Glomerular endothelial cell (primary cell): ENCODE data around the gene LCAT. TPM values are rescaled to one million over a fixed set of nuclear protein-coding genes. Genes with fewer than 3 reads are reported as not detected.
"Not testable (repeated sequence)": the region's sequence is repeated elsewhere in the genome, so short reads cannot be mapped to it uniquely, and the experiment has no call there.

ENCODE experiments used
- DNase-seq: peaks from one replicate; pipeline ENCODE4 v3.0.0-alpha.2; 2011; ENCODE audit warnings: low read depth, low spot score; ENCODE audit errors: extremely low read depth
- total RNA-seq: library from RNA; depleted of rRNA; stranded (reverse); fragments of >200 nt; gene quantifications from 2 replicates; pipeline ENCODE4 v1.2.3, GENCODE V29; 2015

Gene LCAT
- total RNA-seq, 1 donor from 2014 or later = 20.0 TPM

DNA sequence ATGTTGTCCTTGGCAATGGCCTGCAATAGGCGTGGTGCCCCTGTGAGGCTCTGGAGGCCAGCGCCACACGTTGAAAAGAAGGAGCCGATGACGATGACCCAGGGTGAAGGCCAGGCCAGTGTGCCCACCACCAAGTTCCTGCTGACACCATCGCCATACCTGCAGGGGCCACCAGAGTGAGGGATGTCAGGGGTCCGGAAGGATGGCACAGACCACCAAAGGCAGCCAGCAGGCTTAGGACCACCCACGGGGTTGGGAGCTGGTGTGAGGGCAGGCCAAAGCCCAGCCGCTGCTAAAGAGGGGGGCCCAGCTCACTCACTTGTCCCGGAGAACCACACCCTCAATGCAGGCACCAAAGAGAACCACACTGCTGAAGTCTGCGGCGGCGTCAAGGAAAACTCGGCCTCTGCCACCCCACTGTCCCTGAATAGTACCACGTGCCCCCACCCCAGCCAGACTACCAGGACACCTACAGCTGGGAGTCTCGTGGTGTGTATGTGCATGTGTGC is 6.5 kb upstream of the LCAT start:
- no peak for DNase-seq

DNA sequence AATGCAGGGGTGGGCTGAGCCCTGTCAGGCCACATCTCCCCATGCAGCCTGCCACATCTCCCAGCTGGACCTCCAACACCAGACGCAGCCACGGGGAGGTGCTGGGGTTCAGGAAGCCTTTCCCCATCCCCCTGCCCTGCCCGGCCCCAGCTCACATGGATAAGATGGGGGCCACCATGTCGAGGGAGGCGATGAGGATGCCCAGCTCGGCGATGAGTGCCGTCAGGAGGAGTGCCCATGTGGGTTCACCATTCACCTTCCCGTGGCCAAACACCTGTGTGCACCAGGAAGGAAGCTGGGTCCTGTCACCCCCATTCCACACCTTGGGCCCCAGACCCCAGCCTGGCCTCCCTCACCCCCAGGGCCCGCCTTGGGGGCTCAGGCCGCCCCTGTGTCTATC is 5.7 kb upstream of the LCAT start:
- no peak for DNase-seq

- no peak for DNase-seq
These were observed 4.1 kb upstream of the LCAT start for GRCh38 chr16:67948015-67948414.

GRCh38 chr16:67946966-67947558 is 3.1 kb upstream of the LCAT start:
- DNase-seq = no peak

GRCh38 chr16:67946128-67946569 is 2.2 kb upstream of the LCAT start:
- DNase-seq = no peak

DNA sequence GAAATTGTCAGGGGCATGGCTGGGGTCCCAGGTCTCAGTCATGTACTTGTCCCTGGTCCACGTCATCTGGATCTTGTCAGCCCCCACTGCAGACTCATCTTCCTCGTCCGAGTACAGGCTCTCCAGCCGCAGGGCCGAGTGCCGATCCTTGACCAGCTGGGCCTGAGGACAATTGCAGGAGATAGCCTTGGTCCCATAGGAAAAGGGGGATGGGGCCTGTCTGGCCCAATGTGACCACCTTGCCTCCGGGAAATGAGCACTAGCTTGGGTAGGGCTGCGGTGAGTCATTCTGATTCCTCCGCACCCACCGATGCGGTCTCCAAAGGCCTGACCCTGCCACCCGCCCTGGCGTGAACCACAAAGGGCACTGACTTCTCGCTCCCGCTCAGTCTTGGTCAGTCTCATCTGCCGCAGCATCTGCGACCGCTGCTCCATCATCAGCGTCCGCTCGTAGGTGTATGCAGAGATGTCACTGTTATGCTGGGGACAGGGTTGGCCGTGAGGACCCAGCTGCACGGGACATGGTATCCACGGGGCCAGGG is 1.5 kb upstream of the LCAT start:
- DNase-seq = no peak

- DNase-seq = no peak
These were observed 921 bp upstream of the LCAT start for GRCh38 chr16:67944690-67945391.

DNA sequence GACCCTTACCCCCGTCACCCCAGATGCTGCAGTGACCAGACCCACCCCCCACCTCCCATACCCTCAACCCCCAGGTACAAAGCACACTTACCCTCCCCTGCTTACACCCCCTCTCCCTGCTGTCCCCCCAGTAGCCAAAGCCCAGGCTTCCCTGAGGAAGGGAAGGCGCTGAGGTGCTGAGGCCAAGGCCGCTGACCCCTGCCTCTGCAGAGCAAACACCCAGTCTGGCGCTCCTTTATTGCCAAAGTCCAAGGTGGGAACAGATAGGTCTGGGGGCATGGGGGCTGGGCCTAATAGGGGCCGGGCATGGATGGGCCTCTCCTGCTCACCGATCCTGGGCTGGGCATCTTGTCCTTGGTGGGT is 683 bp downstream of the LCAT start:
- no peak for DNase-seq

DNA sequence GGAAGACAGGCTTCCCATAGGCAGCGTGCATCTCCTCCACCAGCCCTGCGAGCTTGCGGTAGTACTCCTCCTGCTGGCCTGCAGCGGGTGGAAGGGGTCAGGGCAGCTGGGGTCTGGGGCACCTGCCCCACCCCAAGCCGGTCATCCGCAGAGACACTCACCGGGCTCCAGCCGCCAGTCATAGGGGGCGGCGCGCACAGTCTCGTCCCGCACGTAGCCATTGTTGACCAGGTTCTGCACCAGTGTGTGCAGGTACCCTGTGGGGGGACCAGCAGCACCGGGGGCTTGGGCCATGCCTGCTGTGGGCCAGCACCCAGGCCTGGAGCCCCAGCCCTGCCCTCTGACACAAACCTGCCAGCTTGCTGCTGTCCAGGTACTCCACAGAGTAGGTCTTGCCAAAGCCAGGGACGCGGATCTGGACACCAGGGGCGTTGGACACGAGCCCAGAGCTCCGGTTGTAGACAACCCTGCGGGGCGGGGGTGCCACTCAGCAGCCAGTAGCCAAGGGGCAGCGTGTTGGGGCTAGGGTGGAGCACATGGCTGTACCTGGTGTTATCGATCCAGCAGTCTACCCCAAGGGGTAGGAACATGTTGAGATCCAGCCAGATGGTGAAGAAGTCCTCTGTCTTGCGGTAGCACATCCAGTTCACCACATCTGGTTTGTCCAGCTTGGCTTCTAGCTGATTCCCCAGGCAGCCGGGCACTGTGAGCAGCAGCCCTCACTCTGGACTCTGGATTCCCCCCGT is 1.2 kb downstream of the LCAT start:
- DNase-seq = no peak

GRCh38 chr16:67942200-67942509 is 1.8 kb downstream of the LCAT start:
- DNase-seq = no peak

- DNase-seq = no peak
These were observed 2.3 kb downstream of the LCAT start for GRCh38 chr16:67941469-67942199.

DNA sequence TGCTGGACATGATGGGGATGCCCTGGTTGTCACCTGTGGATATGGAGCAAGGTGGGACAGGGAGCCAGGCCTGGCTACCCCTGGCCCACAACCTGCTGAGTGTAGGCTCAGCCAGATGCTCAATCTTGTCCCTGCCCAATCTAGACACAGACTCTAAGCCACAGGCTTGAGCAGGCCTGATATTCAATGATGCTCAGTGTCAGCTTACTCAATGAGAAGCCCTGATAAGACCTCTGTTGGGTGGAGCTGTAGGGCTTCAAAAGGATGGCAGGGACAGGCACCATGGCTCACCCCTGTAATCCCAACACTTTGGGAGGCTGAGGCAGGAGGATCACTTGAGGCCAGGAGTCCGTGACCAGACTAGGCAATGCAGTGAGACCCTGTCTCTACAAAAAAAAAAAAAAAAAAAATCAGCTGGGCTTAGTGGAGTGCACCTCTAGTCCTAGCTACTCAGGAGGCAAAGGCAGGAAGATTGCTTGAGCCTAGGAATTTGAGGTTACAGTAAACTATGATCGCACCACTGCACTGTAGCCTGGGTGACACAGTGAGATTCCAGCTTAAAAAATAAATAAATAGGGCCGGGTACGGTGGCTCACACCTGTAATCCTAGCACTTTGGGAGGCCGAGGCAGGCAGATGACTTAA is 3.4 kb downstream of the LCAT start:
- DNase-seq = no peak

- no peak for DNase-seq
These were observed 4.1 kb downstream of the LCAT start for GRCh38 chr16:67939507-67940445.

GRCh38 chr16:67937713-67938112 is 6.2 kb downstream of the LCAT start:
- not testable (repeated sequence) for DNase-seq

GRCh38 chr16:67936880-67937605 is 6.9 kb downstream of the LCAT start:
- no peak for DNase-seq

GRCh38 chr16:67936124-67936879 is 7.6 kb downstream of the LCAT start, which contains the start of gene PSMB10:
Gene PSMB10 (minus strand): TSS chr16:67936850. CDS start chr16:67936749, 101 bp downstream.
- DNase-seq = no peak

GRCh38 chr16:67935402-67936123 is 8.4 kb downstream of the LCAT start:
- no peak for DNase-seq
